Measurements from ENCODE around the gene RTF2. TPM values are rescaled to one million over a fixed set of nuclear protein-coding genes. Genes with fewer than 3 reads are reported as not detected.

RTF2 gene
- total and polyA plus RNA-seq, 2 of the 13 experiments (the other 11 are each of a cell fraction or from before 2014, with no cell fraction given): 81.8 to 142 TPM

DNA sequence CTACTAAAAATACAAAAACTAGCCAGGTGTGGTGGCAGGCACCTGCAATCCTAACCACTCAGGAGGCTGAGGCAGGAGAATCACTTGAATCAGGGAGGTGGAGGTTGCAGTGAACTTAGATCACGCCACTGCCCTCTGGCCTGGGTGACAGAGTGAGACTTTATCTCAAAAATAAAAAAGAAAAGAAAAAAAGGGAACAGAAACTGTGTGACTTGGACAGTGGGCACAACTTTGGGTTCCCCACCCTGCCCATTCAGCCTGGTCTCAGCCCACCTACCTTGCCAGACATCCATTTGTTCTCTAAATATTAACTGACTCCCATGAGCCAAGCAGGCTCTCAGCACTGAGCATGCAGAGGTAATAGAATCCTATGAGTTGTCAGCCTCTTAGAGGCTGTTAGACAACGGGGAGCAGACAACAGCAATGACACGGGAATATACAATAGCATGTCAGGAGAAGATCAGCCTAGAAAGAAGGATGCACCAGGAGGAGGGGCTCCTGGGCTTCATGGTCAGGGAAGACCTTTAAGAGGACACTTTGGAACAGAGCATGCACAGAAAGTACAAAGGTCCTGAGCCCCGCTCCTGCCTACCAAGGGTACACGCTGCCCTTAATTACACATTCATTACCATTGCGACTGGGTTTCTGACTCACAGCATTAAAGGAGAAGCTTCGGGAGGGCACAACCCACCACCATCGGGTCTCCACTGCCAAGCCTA, 84.6 kb downstream of the RTF2 start (continued):
- TF ChIP-seq ZNF556 (CRISPR knock-in tag; IDR thresholded peaks at IDR 0.05; ENCODE audit: borderline replicate concordance) (no peak), CBX2 (IDR thresholded peaks at IDR 0.05; ENCODE audit: low read depth, low read length) (no peak), CBX2 (CRISPR knock-in tag; IDR thresholded peaks at IDR 0.05; ENCODE audit: low read depth) (no peak)

DNA sequence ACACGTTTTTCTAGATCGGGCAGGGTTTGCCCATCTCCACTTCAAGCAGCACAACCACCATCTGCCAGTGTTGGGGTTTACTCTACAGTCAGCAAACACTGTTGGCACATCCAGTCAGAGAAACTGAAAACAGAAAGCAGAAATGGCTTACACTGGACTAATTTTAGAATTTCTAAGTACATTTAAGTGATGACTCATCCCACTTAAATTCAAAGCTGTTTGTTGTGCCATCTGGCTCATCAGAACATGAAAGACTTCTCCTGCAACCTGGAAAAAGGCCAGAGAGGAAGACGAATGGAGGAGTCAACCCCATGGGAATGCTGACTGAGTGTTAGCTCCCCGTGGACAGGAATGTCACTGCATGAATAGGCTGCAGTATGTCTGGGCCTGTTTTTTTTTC, 86.4 kb downstream of the RTF2 start:
- DNase-seq (ENCODE audit: low spot score): peak; percentile 92
- ChIA-PET POLR2A (no interaction called here), CTCF (ENCODE audit: low intra/inter-chr PET ratio, low total read pairs) (no interaction called here)
- Histone ChIP-seq H4K20me1 (ENCODE audit: insufficient read depth, low read length) (no peaks in the 10 kb centered on the region), H3K9ac (ENCODE audit: insufficient read depth, low read depth, low read length) (no peak overlapping the region), H3K4me2 (ENCODE audit: low read depth, low read length) (0 out of 2 replicates have a peak overlapping the region, but pooled peaks have one; percentile 6), H3K4me3 (replicated peaks in 1 of 3; ENCODE audit: insufficient read depth in 1 of 3, low read depth in 2 of 3, low read length in 3 of 3) (no peak overlapping the region), H3K4me1 (ENCODE audit: insufficient read depth, low read length) (peaks cover 19% of the 10 kb centered on the region), H2AFZ (ENCODE audit: low read length) (no peak overlapping the region), H3K36me3 (replicated peaks in 1 of 2; ENCODE audit: control insufficient read depth in 1 of 2, insufficient read depth in 2 of 2, low read length in 2 of 2) (no peaks in the 10 kb centered on the region), H3K79me2 (ENCODE audit: insufficient read depth, low read length) (no peaks in the 10 kb centered on the region), H3K9me3 (ENCODE audit: low read length) (no peaks in the 10 kb centered on the region), H3K27me3 (ENCODE audit: control insufficient read depth in 1 of 2, insufficient read depth in 2 of 2, low read length in 2 of 2) (peaks cover 3 to 19% of the 10 kb centered on the region in 2 experiments; a peak in 3 of 5 replicates), H3K27ac (ENCODE audit: extremely low read length, insufficient read depth, low read length) (no peak overlapping the region)
- intact Hi-C loops (cut with micrococcal nuclease; ENCODE audit: unreplicated experiment) (loop anchor here (5.0 kb wide), 2 partner anchors 492 to 507 kb away; no protein-coding TSS in a partner anchor), in situ Hi-C loops (cut with HindIII; ENCODE audit: extremely low pct_ligation_motif_present, low pct_unique_long_range_greater_than_20kb) (loop anchor here (5.0 to 25.0 kb wide), 2 partner anchors 442 to 1893 kb away; no protein-coding TSS in a partner anchor)
- peak; percentile 76 for ATAC-seq
- 4% methylated on average over 4 of the region's 4 CpGs for WGBS (ENCODE audit: low lambda C conversion rate)
- no TSS peak for BruUV-seq (replicated peaks)
- FAIRE-seq: no peak
- TF ChIP-seq SKI (IDR thresholded peaks at IDR 0.05; ENCODE audit: partially characterized antibody): no peak
- TF ChIP-seq XBP1 (CRISPR knock-in tag; IDR thresholded peaks at IDR 0.05): no peak
- TF ChIP-seq ERF (CRISPR knock-in tag; IDR thresholded peaks at IDR 0.05): no peak
- no peak for TF ChIP-seq CHD2 (IDR thresholded peaks at IDR 0.05; ENCODE audit: low read depth, low read length)
- 0 out of 2 replicates have a peak, but pooled peaks have one; percentile 55 for TF ChIP-seq ELF3 (CRISPR knock-in tag; IDR thresholded peaks at IDR 0.05)
- TF ChIP-seq SOX5 (CRISPR knock-in tag; IDR thresholded peaks at IDR 0.05; ENCODE audit: borderline replicate concordance): peak; percentile 50; the same call in 1 of the 2 replicates
- no peak for TF ChIP-seq ZNF670 (CRISPR knock-in tag; IDR thresholded peaks at IDR 0.05; ENCODE audit: borderline replicate concordance)
- TF ChIP-seq ZNF230 (CRISPR knock-in tag; IDR thresholded peaks at IDR 0.05): no peak
- TF ChIP-seq, protein P1, sequence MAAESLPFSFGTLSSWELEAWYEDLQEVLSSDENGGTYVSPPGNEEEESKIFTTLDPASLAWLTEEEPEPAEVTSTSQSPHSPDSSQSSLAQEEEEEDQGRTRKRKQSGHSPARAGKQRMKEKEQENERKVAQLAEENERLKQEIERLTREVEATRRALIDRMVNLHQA (CRISPR knock-in tag; IDR thresholded peaks at IDR 0.05): no peak
- no peak for TF ChIP-seq ZMAT3 (CRISPR knock-in tag; conservative IDR thresholded peaks at IDR 0.05)
- TF ChIP-seq ZNF577 (CRISPR knock-in tag; IDR thresholded peaks at IDR 0.05; ENCODE audit: borderline replicate concordance, low read depth): no peak
- no peak for TF ChIP-seq ZNF282 (IDR thresholded peaks at IDR 0.05; ENCODE audit: partially characterized antibody)
- no peak for TF ChIP-seq FOXP1 (IDR thresholded peaks at IDR 0.05)
- peak; percentile 42 for TF ChIP-seq FOXP1 (CRISPR knock-in tag; IDR thresholded peaks at IDR 0.05)
- TF ChIP-seq SAP130 (CRISPR knock-in tag; IDR thresholded peaks at IDR 0.05; ENCODE audit: low read depth): peak; percentile 54
- peak; percentile 68 for TF ChIP-seq ZNF644 (CRISPR knock-in tag; IDR thresholded peaks at IDR 0.05; ENCODE audit: low read depth)
- no peak for TF ChIP-seq NR2F2 (IDR thresholded peaks at IDR 0.05; ENCODE audit: borderline replicate concordance, low read depth)
- no peak for TF ChIP-seq TCF12 (IDR thresholded peaks at IDR 0.05)
- TF ChIP-seq TCF12 (CRISPR knock-in tag; IDR thresholded peaks at IDR 0.05): no peak
- TF ChIP-seq ETV6 (CRISPR knock-in tag; conservative IDR thresholded peaks at IDR 0.05): no peak
- TF ChIP-seq CBX2 (IDR thresholded peaks at IDR 0.05; ENCODE audit: low read depth, low read length): no peak
- no peak for TF ChIP-seq CBX2 (CRISPR knock-in tag; IDR thresholded peaks at IDR 0.05; ENCODE audit: low read depth)
- no peak for TF ChIP-seq ARID2 (CRISPR knock-in tag; IDR thresholded peaks at IDR 0.05; ENCODE audit: borderline replicate concordance)
- TF ChIP-seq, protein P2, sequence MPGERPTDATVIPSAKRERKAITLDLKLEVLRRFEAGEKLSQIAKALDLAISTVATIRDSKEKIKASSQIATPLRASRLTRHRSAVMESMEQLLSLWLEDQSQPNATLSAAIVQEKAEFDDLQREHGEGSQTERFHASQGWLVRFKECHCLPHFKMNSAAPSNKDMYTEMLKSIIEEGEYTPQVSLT (CRISPR knock-in tag; IDR thresholded peaks at IDR 0.05; ENCODE audit: borderline replicate concordance, low read depth): no peak
- TF ChIP-seq ZFX (CRISPR knock-in tag; IDR thresholded peaks at IDR 0.05; ENCODE audit: low read depth): no peak
